Neural progenitor cell (in vitro differentiated cells): ENCODE data around the gene PPP2R3A. TPM values are rescaled to one million over a fixed set of nuclear protein-coding genes. Genes with fewer than 3 reads are reported as not detected.
"Not testable (repeated sequence)": the region's sequence is repeated elsewhere in the genome, so short reads cannot be mapped to it uniquely, and the experiment has no call there.

Experiments used
- DNase-seq: peaks from one replicate; pipeline ENCODE4 v3.0.0-alpha.2; 2016; ENCODE audit warnings: low spot score
- H2AFZ ChIP-seq: fragments of 200-600 bp; sonication (generic); replicated peaks from 2 replicates; pipeline ENCODE4 v1.6.1; 2016; ENCODE audit warnings: antibody characterized with exemption
- H3F3A ChIP-seq: fragments of 200-600 bp; sonication (generic); 2 replicates; pipeline ENCODE4 v1.6.1; 2016; ENCODE audit warnings: antibody characterized with exemption, low read depth
- H3K27ac ChIP-seq: fragments of 200-600 bp; sonication (generic); 2 replicates; pipeline ENCODE4 v1.5.1; 2016; ENCODE audit warnings: mild to moderate bottlenecking
- H3K27me3 ChIP-seq: fragments of 200-600 bp; sonication (generic); 2 replicates; pipeline ENCODE4 v1.6.1; 2016; ENCODE audit warnings: mild to moderate bottlenecking, moderate library complexity
- H3K36me3 ChIP-seq: fragments of 200-600 bp; sonication (generic); 2 replicates; pipeline ENCODE4 v1.5.1; 2016
- H3K4me1 ChIP-seq: fragments of 200-600 bp; sonication (generic); 2 replicates; pipeline ENCODE4 v1.6.1; 2016; ENCODE audit warnings: mixed run types
- H3K4me2 ChIP-seq: fragments of 200-600 bp; sonication (generic); 2 replicates; pipeline ENCODE4 v1.6.1; 2016
- H3K4me3 ChIP-seq: fragments of 200-600 bp; sonication (generic); 2 replicates; pipeline ENCODE4 v1.5.1; 2016
- H3K79me2 ChIP-seq: fragments of 200-600 bp; sonication (generic); 2 replicates; pipeline ENCODE4 v1.6.1; 2016; ENCODE audit warnings: low read depth
- H3K9ac ChIP-seq: fragments of 200-600 bp; sonication (generic); 2 replicates; pipeline ENCODE4 v1.6.1; 2016
- H3K9me3 ChIP-seq: fragments of 200-600 bp; sonication (generic); 2 replicates; pipeline ENCODE4 v1.5.1; 2016; ENCODE audit warnings: low read depth
- H4K20me1 ChIP-seq: fragments of 200-600 bp; sonication (generic); 2 replicates; pipeline ENCODE4 v1.6.1; 2016; ENCODE audit warnings: low read depth
- H3K27ac Mint-ChIP-seq: 3 replicates; pipeline ENCODE4 v1.8.0; 2021; ENCODE audit warnings: mixed read lengths
- H3K27me3 Mint-ChIP-seq: 2 replicates; pipeline ENCODE4 v1.8.0; 2022; ENCODE audit warnings: low read depth, mild to moderate bottlenecking, inconsistent platforms, moderate library complexity, mixed read lengths; ENCODE audit not compliant: insufficient read depth
- H3K36me3 Mint-ChIP-seq: 3 replicates; pipeline ENCODE4 v1.8.0; 2021; ENCODE audit warnings: mixed read lengths
- H3K4me1 Mint-ChIP-seq: 3 replicates; pipeline ENCODE4 v1.8.0; 2021; ENCODE audit warnings: mixed read lengths
- H3K4me3 Mint-ChIP-seq: 3 replicates; pipeline ENCODE4 v1.8.0; 2021; ENCODE audit warnings: mild to moderate bottlenecking, moderate library complexity, mixed read lengths
- H3K9me3 Mint-ChIP-seq: 3 replicates; pipeline ENCODE4 v1.8.0; 2020; ENCODE audit warnings: mixed read lengths
- EZH2 ChIP-seq: fragments of 200-600 bp; sonication (generic); IDR thresholded peaks from 2 replicates; pipeline ENCODE4 v1.6.1; 2017; ENCODE audit warnings: antibody characterized with exemption, mild to moderate bottlenecking, moderate library complexity
- EZH2phosphoT487 ChIP-seq: fragments of 200-600 bp; sonication (generic); IDR thresholded peaks from 2 replicates; pipeline ENCODE4 v1.6.1; 2017; ENCODE audit warnings: antibody characterized with exemption
- total RNA-seq: library from RNA; depleted of rRNA; stranded (reverse); fragments of >200 nt; gene quantifications from 2 replicates; pipeline ENCODE4 v1.2.3, GENCODE V29; 2015; ENCODE audit warnings: low replicate concordance
- TF ChIP-seq, protein P1 (sequence below): fragments of 200-600 bp; sonication (generic); IDR thresholded peaks from 2 replicates; pipeline ENCODE4 v1.5.1; 2017; ENCODE audit warnings: antibody characterized with exemption, mild to moderate bottlenecking

Gene PPP2R3A
- total RNA-seq, 1 donor from 2014 or later, result 41.5 TPM

DNA sequence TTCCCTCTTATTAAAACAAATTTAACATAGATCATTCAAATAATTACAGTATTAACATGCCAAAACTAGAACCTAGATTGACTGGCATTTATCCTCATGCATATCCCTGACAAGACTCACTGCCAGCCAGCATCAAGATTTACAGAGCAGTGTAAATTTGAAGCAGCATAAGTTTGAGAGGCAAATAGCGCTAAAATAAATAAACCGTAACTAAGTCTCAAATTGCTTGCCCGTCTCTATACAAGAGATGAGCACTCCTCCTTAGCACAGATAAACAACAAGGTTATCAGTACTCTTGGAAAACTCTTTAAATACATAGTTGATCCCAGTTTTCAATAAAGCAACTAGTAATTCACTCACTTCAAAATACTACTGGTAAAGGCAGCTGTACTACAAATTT, 201.0 kb downstream of the PPP2R3A start:
- peaks cover 31% of the 10 kb centered on the region for H3K36me3 Mint-ChIP-seq
- peaks cover 75% of the 10 kb centered on the region for H4K20me1 ChIP-seq

DNA sequence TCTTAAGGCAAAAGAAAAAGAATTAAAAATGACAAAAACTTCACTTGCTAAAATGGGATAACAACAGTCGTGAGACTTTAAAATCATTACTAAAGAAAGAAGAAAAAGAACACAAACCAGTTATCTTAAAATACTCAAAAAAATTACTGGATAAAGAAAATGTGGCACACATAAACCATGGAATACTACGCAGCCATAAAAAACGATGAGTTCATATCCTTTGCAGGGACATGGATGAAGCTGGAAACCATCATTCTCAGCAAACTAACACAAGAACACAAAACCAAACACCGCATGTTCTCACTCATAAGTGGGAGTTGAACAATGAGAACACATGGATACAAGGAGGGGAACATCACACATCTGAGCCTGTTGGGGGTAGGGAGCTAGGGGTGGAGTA, 202.7 kb downstream of the PPP2R3A start:
- H3K9ac ChIP-seq, DNase-seq, H3K27me3 Mint-ChIP-seq, H3K36me3 ChIP-seq, H3K4me3 ChIP-seq, H3K4me2 ChIP-seq, H3K4me3 Mint-ChIP-seq, H3K27ac Mint-ChIP-seq, H3K9me3 ChIP-seq, H3K27ac ChIP-seq, H3F3A ChIP-seq, H3K27me3 ChIP-seq, H2AFZ ChIP-seq, H3K4me1 Mint-ChIP-seq: not testable (repeated sequence)
- H3K79me2 ChIP-seq, result peaks cover 100% of the 10 kb centered on the region
- H3K9me3 Mint-ChIP-seq, result peaks cover 24% of the 10 kb centered on the region
- peaks cover 30% of the 10 kb centered on the region for H3K36me3 Mint-ChIP-seq
- peaks cover 27% of the 10 kb centered on the region for H3K4me1 ChIP-seq
- peaks cover 93% of the 10 kb centered on the region for H4K20me1 ChIP-seq

More for the DNA sequence above, 201.0 kb downstream of the PPP2R3A start:
- H3K27me3 ChIP-seq, result no peaks in the 10 kb centered on the region
- H2AFZ ChIP-seq, result no peak overlapping the region
- H3K9ac ChIP-seq, result no peak overlapping the region
- Mint-ChIP-seq H3K9me3 (peaks cover 32% of the 10 kb centered on the region), H3K27ac (no peak overlapping the region), H3K4me3 (no peak overlapping the region), H3K27me3 (no peaks in the 10 kb centered on the region), H3K4me1 (peaks cover 9% of the 10 kb centered on the region)
- peaks cover 27% of the 10 kb centered on the region for H3K4me1 ChIP-seq
- TF ChIP-seq EZH2phosphoT487, result no peak
- TF ChIP-seq, protein P1, sequence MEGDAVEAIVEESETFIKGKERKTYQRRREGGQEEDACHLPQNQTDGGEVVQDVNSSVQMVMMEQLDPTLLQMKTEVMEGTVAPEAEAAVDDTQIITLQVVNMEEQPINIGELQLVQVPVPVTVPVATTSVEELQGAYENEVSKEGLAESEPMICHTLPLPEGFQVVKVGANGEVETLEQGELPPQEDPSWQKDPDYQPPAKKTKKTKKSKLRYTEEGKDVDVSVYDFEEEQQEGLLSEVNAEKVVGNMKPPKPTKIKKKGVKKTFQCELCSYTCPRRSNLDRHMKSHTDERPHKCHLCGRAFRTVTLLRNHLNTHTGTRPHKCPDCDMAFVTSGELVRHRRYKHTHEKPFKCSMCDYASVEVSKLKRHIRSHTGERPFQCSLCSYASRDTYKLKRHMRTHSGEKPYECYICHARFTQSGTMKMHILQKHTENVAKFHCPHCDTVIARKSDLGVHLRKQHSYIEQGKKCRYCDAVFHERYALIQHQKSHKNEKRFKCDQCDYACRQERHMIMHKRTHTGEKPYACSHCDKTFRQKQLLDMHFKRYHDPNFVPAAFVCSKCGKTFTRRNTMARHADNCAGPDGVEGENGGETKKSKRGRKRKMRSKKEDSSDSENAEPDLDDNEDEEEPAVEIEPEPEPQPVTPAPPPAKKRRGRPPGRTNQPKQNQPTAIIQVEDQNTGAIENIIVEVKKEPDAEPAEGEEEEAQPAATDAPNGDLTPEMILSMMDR, result no peak
- no peak for TF ChIP-seq EZH2
- peak overlapping the region; percentile 23 for H3K27ac ChIP-seq
- H3F3A ChIP-seq, result peaks cover 10% of the 10 kb centered on the region
- H3K79me2 ChIP-seq, result peaks cover 100% of the 10 kb centered on the region
- DNase-seq, result no peak
- H3K4me2 ChIP-seq, result no peak overlapping the region
- H3K36me3 ChIP-seq, result no peaks in the 10 kb centered on the region
- H3K4me3 ChIP-seq, result no peak overlapping the region
- H3K9me3 ChIP-seq, result no peaks in the 10 kb centered on the region

DNA sequence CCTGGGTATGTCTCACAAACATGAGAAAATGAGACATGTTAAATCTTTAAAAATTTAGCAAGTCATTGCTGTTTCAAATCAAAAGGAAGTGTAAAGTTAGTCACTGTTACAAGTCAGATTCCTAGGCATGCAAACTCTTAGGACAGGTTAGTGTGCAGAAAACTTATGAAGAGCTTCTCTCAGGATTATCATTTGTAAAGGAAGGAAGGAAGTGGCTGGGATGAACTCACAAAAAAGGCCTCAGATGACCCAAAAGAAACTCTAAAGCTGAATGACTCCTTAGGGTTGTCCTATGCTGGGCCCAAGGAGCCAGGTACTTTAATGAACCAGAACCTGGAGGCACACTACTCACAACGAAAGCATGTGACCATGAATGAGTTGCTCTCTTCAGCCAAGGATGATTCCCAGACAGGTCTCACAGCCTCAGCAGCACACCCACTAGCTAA, 205.6 kb downstream of the PPP2R3A start:
- Mint-ChIP-seq H3K4me3 (no peak overlapping the region), H3K9me3 (peaks cover 15% of the 10 kb centered on the region), H3K36me3 (peaks cover 19% of the 10 kb centered on the region), H3K27me3 (no peaks in the 10 kb centered on the region), H3K4me1 (peaks cover 2% of the 10 kb centered on the region), H3K27ac (no peak overlapping the region)
- no peak overlapping the region for H3K27ac ChIP-seq
- H4K20me1 ChIP-seq, result peaks cover 96% of the 10 kb centered on the region
- no peak overlapping the region for H3K4me2 ChIP-seq
- H3K27me3 ChIP-seq, result no peaks in the 10 kb centered on the region
- peaks cover 8% of the 10 kb centered on the region for H3F3A ChIP-seq
- peaks cover 100% of the 10 kb centered on the region for H3K79me2 ChIP-seq
- no peak overlapping the region for H3K4me3 ChIP-seq
- H3K9me3 ChIP-seq, result no peaks in the 10 kb centered on the region
- H2AFZ ChIP-seq, result no peak overlapping the region
- TF ChIP-seq EZH2 (no peak), EZH2phosphoT487 (no peak)
- TF ChIP-seq, protein P1, result no peak
- no peak for DNase-seq
- H3K4me1 ChIP-seq, result peaks cover 8% of the 10 kb centered on the region
- H3K36me3 ChIP-seq, result no peaks in the 10 kb centered on the region
- no peak overlapping the region for H3K9ac ChIP-seq

DNA sequence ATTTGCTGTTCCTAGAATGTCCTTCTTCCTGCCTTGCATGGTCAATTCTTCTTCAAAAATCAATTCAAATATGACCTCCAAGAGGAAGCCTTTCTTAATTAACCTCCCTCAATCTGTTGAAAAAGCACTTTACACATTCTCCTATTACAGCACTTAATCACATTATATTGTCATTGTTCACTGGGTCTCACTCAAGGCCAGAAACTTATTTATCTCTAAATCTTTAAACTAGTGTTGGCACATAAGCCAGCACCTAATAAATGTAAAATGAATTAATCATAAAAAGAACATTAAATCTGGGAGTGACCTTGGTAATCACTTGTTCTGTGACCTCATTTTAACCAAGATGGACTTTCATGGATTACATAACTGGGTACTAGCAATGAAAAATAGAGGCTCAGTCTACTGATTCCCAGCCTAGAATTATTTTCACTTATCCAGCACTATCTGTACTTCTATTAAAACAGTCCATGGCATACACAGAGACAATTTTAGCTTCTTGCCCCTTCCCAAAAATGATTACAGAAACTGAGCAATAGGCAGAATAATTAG, 208.5 kb downstream of the PPP2R3A start:
- H3K27ac Mint-ChIP-seq, result no peak overlapping the region
- peaks cover 3% of the 10 kb centered on the region for H3K9me3 Mint-ChIP-seq
- Histone ChIP-seq H3K36me3 (no peaks in the 10 kb centered on the region), H3K79me2 (peaks cover 100% of the 10 kb centered on the region), H3K27ac (no peak overlapping the region), H3K4me3 (no peak overlapping the region), H4K20me1 (peaks cover 99% of the 10 kb centered on the region), H2AFZ (no peak overlapping the region), H3K27me3 (no peaks in the 10 kb centered on the region), H3F3A (peaks cover 4% of the 10 kb centered on the region), H3K9me3 (no peaks in the 10 kb centered on the region), H3K4me2 (no peak overlapping the region), H3K9ac (no peak overlapping the region), H3K4me1 (no peaks in the 10 kb centered on the region)
- TF ChIP-seq EZH2, result no peak
- TF ChIP-seq, protein P1, result no peak
- no peak for TF ChIP-seq EZH2phosphoT487
- no peaks in the 10 kb centered on the region for H3K4me1 Mint-ChIP-seq
- DNase-seq, result no peak
- H3K36me3 Mint-ChIP-seq, result peaks cover 8% of the 10 kb centered on the region
- no peak overlapping the region for H3K4me3 Mint-ChIP-seq
- H3K27me3 Mint-ChIP-seq, result no peaks in the 10 kb centered on the region
